C4-2B (cell line): Measurements from ENCODE around the gene ZNF609.

Source experiments
- H3K27ac ChIP-seq: fragments of 450-650 bp; 2 replicates; pipeline ENCODE4 v1.5.1; 2017
- CTCF ChIP-seq: fragments of 450-650 bp; conservative IDR thresholded peaks from 2 replicates; pipeline ENCODE4 v1.5.1; 2017; ENCODE audit warnings: mild to moderate bottlenecking
- ZFX ChIP-seq: fragments of 450-650 bp; IDR thresholded peaks from 2 replicates; pipeline ENCODE4 v1.6.1; 2017

The ZNF609 gene

GRCh38 chr15:64521201-64521600 lies 60.8 kb downstream of the ZNF609 start:
- H3K27ac ChIP-seq, result peak overlapping the region; percentile 46
- TF ChIP-seq CTCF (no peak), ZFX (no peak)

GRCh38 chr15:64521726-64522164 lies 61.4 kb downstream of the ZNF609 start:
- TF ChIP-seq CTCF (no peak), ZFX (no peak)
- peak overlapping the region; percentile 46; the same call in 1 of the 2 replicates for H3K27ac ChIP-seq

GRCh38 chr15:64522226-64522823 lies 61.9 kb downstream of the ZNF609 start:
- no peak for TF ChIP-seq CTCF
- no peak for TF ChIP-seq ZFX
- no peak overlapping the region for H3K27ac ChIP-seq

GRCh38 chr15:64523240-64523639 lies 62.9 kb downstream of the ZNF609 start:
- no peak overlapping the region for H3K27ac ChIP-seq

GRCh38 chr15:64524778-64525177 lies 64.4 kb downstream of the ZNF609 start:
- TF ChIP-seq CTCF (no peak), ZFX (no peak)
- H3K27ac ChIP-seq, result no peak overlapping the region

More at GRCh38 chr15:64523240-64523639, 62.9 kb downstream of the ZNF609 start:
- TF ChIP-seq ZFX, result no peak
- no peak for TF ChIP-seq CTCF

GRCh38 chr15:64525828-64526530 lies 65.6 kb downstream of the ZNF609 start:
- no peak overlapping the region for H3K27ac ChIP-seq
- TF ChIP-seq ZFX (no peak), CTCF (no peak)

- H3K27ac ChIP-seq, result no peak overlapping the region
- no peak for TF ChIP-seq ZFX
- TF ChIP-seq CTCF, result no peak
Measured at GRCh38 chr15:64527263-64527984, 67.0 kb downstream of the ZNF609 start.
